ENCODE measurements around the gene ERC2.

- TF ChIP-seq CTCF (tag by site-specific recombination; IDR thresholded peaks at IDR 0.05): no peak
- no peak for TF ChIP-seq ZNF302 (tag by site-specific recombination; IDR thresholded peaks at IDR 0.05; ENCODE audit: low read depth)
- TF ChIP-seq ZNF747 (tag by site-specific recombination; IDR thresholded peaks at IDR 0.05): no peak
- no peak for TF ChIP-seq ZNF335 (tag by site-specific recombination; conservative IDR thresholded peaks at IDR 0.05)
- TF ChIP-seq ZNF121 (tag by site-specific recombination; IDR thresholded peaks at IDR 0.05): no peak
Measured at GRCh38 chr3:55634345-55634744, 833.9 kb downstream of the ERC2 start.

Data from HEK293 (cell line).